Measurements from ENCODE around the gene LACC1.

LACC1 gene

DNA sequence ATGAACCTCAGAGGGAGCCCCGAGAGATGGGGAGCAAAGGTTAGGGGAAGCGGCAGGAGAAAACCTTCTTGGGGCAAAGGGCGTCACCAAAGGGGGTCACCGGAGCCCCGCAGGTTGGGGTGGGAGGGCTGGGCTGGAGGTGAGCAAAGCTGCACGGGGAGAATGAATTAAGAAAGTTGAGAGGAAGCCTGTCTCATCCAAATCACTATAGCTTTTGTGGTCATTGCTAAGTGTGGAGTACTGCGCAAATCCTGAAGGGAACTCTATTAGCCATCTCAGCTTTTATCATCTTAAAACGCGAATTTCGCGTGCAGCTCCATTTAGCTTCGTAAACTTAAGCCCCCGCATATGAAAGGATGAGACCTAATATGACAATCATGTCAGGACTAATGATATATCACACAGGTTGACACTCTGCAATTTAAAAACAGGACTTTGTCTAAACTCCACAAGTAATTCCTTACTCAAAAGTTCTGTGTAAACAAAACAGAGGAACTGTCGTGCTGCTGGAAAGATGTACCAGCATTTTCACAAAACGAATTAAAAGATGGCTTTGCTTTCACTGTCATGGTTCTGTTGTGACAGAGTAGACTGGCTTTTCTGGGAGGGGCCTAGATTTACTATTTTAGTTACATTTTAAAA is 631 bp downstream of the LACC1 start:
- POLR2A ChIA-PET: no interaction called here
- DNase-seq (ENCODE audit: extremely low spot score): no peak
- CTCF ChIA-PET: interaction anchor here (0.7 kb wide), 1 partner anchor 10 kb away, joined by 3 read pairs; no protein-coding TSS in a partner anchor
- TF ChIP-seq, protein P1, sequence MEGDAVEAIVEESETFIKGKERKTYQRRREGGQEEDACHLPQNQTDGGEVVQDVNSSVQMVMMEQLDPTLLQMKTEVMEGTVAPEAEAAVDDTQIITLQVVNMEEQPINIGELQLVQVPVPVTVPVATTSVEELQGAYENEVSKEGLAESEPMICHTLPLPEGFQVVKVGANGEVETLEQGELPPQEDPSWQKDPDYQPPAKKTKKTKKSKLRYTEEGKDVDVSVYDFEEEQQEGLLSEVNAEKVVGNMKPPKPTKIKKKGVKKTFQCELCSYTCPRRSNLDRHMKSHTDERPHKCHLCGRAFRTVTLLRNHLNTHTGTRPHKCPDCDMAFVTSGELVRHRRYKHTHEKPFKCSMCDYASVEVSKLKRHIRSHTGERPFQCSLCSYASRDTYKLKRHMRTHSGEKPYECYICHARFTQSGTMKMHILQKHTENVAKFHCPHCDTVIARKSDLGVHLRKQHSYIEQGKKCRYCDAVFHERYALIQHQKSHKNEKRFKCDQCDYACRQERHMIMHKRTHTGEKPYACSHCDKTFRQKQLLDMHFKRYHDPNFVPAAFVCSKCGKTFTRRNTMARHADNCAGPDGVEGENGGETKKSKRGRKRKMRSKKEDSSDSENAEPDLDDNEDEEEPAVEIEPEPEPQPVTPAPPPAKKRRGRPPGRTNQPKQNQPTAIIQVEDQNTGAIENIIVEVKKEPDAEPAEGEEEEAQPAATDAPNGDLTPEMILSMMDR (IDR thresholded peaks at IDR 0.05; ENCODE audit: control extremely low read depth, extremely low read depth, low read depth, missing control alignments): no peak

DNA sequence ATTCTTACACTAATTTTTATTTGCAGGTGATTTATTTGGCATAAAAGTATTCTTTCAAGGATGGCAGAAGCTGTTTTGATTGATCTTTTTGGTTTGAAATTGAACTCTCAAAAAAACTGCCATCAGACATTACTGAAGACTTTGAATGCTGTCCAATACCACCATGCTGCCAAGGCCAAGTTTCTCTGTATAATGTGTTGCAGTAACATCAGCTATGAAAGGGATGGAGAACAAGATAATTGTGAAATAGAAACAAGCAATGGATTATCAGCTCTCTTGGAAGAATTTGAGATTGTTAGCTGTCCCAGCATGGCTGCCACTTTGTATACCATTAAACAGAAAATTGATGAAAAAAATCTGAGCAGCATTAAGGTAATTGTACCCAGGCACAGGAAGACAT is 1.2 kb downstream of the LACC1 start:
- no peak for DNase-seq (ENCODE audit: extremely low spot score)
- ChIA-PET POLR2A (no interaction called here), CTCF (no interaction called here)
- TF ChIP-seq, protein P1 (IDR thresholded peaks at IDR 0.05; ENCODE audit: control extremely low read depth, extremely low read depth, low read depth, missing control alignments): no peak

DNA sequence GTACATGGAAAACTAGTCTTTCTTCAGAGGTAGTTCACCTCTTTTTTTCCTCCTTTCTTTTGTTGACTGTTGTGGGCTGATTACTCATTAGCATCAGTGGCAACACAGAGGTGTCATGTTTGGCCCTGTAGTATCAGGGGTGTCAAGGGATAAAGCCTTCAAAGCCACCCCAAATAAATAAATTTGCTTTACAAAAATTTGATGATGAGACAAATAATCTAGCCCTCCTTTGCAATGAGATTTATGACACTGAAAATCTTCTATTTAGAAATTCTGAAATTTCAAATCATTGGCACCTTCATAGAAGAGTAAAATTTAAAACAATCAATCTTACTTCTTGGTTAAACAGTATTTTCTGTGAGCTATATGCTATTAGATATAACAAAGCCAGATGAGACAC is 1.9 kb downstream of the LACC1 start:
- POLR2A ChIA-PET: no interaction called here
- TF ChIP-seq, protein P1 (IDR thresholded peaks at IDR 0.05; ENCODE audit: control extremely low read depth, extremely low read depth, low read depth, missing control alignments): no peak
- no peak for DNase-seq (ENCODE audit: extremely low spot score)
- CTCF ChIA-PET: interaction anchor here (1.2 to 2.7 kb wide), 3 partner anchors 8 to 260 kb away, joined by 3 to 9 read pairs (median 4); no protein-coding TSS in a partner anchor

DNA sequence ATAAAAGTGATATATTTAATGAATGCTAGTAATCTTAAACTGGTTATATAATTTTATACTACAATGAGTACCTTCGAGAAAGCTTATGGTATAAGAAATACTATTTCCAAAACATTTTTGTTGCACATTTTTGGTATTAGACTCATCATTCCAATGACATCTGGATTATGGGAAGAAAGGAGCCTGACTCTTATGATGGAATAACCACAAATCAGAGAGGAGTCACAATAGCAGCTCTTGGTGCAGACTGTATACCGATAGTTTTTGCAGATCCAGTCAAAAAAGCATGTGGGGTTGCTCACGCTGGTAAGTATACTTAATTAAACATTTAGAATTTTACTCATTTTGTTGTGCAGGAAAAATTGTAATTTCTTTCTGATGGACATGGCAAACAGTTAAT is 3.9 kb downstream of the LACC1 start:
- TF ChIP-seq, protein P1 (IDR thresholded peaks at IDR 0.05; ENCODE audit: control extremely low read depth, extremely low read depth, low read depth, missing control alignments): no peak
- ChIA-PET POLR2A (no interaction called here), CTCF (interaction anchor here (2.2 to 2.7 kb wide), 2 partner anchors 10 to 21 kb away, joined by 8 to 9 read pairs; no protein-coding TSS in a partner anchor)
- DNase-seq (ENCODE audit: extremely low spot score): no peak

DNA sequence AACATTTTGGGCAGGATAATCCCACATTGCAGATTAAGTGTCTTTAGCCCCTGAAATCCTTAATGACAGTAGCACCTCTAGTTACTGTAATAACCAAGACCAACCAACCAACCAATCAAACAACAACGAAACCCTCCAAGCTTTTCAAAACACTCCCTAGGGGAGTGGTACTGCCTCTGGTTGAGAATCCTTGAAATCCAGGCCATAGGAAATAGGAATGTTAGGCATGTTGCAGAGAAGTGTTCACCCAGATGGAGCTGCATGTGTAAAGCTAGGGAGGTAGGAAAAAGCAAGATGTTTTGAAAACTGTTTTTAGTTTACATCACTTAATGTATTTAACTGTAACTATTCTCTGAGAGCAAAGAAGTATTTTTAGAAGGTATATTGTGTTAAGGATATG is 4.5 kb downstream of the LACC1 start:
- ChIA-PET POLR2A (no interaction called here), CTCF (interaction anchor here (2.2 to 2.7 kb wide), 2 partner anchors 11 to 20 kb away, joined by 8 to 9 read pairs; no protein-coding TSS in a partner anchor)
- no peak for DNase-seq (ENCODE audit: extremely low spot score)
- TF ChIP-seq, protein P1 (IDR thresholded peaks at IDR 0.05; ENCODE audit: control extremely low read depth, extremely low read depth, low read depth, missing control alignments): no peak

DNA sequence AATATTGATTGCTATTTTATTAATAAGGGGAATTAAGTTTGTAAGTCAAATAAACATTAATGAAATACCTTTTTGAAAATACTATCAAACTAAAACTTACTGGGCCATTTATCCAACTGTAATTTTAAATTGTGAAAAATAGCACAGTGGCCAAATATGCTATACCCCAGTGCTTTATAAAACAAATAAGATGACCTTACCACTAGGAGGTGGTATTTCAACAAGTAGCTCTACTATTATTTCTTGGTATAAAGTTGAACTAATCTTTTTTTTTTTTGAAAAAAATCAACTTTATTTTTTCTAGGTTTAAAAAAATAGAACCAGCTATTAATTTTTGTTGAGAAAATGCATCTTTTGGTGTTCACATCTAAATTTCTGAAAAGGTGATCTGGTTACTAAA is 14.7 kb downstream of the LACC1 start:
- ChIA-PET CTCF (interaction anchor here (1.0 kb wide), 1 partner anchor 17 kb away, joined by 3 read pairs; no protein-coding TSS in a partner anchor), POLR2A (no interaction called here)
- DNase-seq (ENCODE audit: extremely low spot score): no peak
- TF ChIP-seq, protein P1 (IDR thresholded peaks at IDR 0.05; ENCODE audit: control extremely low read depth, extremely low read depth, low read depth, missing control alignments): no peak
